HL-60 (cell line): ENCODE measurements around the gene NOTCH2.

Source experiments
- DNase-seq, 2 experiments: peaks; one replicate each; pipeline ENCODE4 v3.0.0-alpha.2; 2010 to 2020; ENCODE audit warnings: low read depth in 1 of 2, low spot score in 1 of 2
- H3K27ac ChIP-seq: fragments of 250-450 bp; sonication (Bioruptor Pico); replicated peaks from 2 replicates; pipeline ENCODE4 v1.5.1; 2020; ENCODE audit warnings: mild to moderate bottlenecking, moderate library complexity
- H3K27me3 ChIP-seq: fragments of 250-450 bp; sonication (Bioruptor Pico); 2 replicates; pipeline ENCODE4 v1.5.1; 2021; ENCODE audit warnings: mild to moderate bottlenecking, moderate library complexity; ENCODE audit not compliant: insufficient read depth, poor library complexity, severe bottlenecking
- H3K4me3 ChIP-seq: replicated peaks from 2 replicates; pipeline ENCODE4 v1.5.1; 2011; ENCODE audit warnings: mild to moderate bottlenecking, control low read depth, low read length; ENCODE audit not compliant: insufficient read depth
- GABPA ChIP-seq: IDR thresholded peaks from 2 replicates; pipeline ENCODE4 v1.6.1; 2012; ENCODE audit warnings: low read depth
- POLR2AphosphoS5 ChIP-seq: IDR thresholded peaks from 2 replicates; pipeline ENCODE4 v1.6.1; 2012; ENCODE audit warnings: low read depth
- SPI1 ChIP-seq: IDR thresholded peaks from 2 replicates; pipeline ENCODE4 v1.6.1; 2012; ENCODE audit warnings: low read depth, mild to moderate bottlenecking, borderline replicate concordance
- TF ChIP-seq, protein P1 (sequence below): IDR thresholded peaks from 2 replicates; pipeline ENCODE4 v1.6.1; 2012; ENCODE audit warnings: low read depth; ENCODE audit not compliant: insufficient replicate concordance
- TF ChIP-seq, protein P2 (sequence below): IDR thresholded peaks from one replicate; pipeline ENCODE4 v1.5.1; 2011; ENCODE audit warnings: low read length, control low read depth, inconsistent platforms; ENCODE audit not compliant: insufficient read depth

Gene NOTCH2

DNA sequence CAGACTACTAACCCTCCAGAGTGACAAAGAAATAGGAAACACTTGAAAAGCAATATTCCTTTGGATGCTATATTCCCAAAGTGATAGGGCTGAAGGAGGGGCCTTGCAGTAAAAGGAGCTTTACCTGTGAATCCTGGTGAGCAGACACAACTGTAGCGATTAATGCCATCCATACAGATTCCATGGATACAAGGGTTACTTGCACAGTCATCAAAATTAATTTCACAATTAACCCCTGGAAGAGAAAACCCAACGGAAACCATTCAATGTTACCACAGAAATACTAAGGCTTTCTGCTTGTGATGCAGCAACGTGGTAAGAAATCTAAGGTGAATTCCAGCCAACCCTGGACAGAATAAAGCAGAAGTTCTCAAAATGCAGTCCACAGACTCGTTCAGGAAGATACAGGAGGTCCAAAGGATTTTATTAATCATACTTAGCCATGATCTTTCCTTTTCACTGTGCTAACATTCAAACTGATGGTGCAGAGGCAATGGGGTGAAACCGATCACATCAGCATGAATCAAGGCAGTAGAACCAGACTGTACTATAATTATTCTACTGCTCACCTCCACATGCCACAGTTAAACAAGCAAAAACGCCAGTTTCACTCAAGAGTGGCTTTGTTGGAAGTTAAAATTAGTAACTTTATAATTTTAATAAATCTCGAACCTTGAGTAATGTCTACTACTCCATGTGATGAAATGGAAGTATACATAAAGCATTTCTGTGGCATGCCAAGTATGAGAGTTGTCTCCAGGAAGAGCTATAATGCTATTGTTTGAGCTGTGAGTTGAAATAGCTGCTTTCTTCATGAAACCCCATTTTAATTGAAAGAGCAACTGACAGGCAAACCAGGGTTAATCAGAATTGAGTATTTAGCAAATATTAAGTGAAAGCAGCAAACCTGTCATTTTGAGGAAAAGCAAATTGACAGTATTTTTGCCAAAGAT, 109.9 kb downstream of the NOTCH2 start:
- DNase-seq: no peak
- Histone ChIP-seq H3K4me3 (no peak overlapping the region), H3K27ac (no peak overlapping the region), H3K27me3 (no peaks in the 10 kb centered on the region)
- no peak for TF ChIP-seq GABPA
- TF ChIP-seq, protein P1, sequence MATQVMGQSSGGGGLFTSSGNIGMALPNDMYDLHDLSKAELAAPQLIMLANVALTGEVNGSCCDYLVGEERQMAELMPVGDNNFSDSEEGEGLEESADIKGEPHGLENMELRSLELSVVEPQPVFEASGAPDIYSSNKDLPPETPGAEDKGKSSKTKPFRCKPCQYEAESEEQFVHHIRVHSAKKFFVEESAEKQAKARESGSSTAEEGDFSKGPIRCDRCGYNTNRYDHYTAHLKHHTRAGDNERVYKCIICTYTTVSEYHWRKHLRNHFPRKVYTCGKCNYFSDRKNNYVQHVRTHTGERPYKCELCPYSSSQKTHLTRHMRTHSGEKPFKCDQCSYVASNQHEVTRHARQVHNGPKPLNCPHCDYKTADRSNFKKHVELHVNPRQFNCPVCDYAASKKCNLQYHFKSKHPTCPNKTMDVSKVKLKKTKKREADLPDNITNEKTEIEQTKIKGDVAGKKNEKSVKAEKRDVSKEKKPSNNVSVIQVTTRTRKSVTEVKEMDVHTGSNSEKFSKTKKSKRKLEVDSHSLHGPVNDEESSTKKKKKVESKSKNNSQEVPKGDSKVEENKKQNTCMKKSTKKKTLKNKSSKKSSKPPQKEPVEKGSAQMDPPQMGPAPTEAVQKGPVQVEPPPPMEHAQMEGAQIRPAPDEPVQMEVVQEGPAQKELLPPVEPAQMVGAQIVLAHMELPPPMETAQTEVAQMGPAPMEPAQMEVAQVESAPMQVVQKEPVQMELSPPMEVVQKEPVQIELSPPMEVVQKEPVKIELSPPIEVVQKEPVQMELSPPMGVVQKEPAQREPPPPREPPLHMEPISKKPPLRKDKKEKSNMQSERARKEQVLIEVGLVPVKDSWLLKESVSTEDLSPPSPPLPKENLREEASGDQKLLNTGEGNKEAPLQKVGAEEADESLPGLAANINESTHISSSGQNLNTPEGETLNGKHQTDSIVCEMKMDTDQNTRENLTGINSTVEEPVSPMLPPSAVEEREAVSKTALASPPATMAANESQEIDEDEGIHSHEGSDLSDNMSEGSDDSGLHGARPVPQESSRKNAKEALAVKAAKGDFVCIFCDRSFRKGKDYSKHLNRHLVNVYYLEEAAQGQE: no peak
- no peak for TF ChIP-seq SPI1
- TF ChIP-seq POLR2AphosphoS5: no peak
- TF ChIP-seq, protein P2, sequence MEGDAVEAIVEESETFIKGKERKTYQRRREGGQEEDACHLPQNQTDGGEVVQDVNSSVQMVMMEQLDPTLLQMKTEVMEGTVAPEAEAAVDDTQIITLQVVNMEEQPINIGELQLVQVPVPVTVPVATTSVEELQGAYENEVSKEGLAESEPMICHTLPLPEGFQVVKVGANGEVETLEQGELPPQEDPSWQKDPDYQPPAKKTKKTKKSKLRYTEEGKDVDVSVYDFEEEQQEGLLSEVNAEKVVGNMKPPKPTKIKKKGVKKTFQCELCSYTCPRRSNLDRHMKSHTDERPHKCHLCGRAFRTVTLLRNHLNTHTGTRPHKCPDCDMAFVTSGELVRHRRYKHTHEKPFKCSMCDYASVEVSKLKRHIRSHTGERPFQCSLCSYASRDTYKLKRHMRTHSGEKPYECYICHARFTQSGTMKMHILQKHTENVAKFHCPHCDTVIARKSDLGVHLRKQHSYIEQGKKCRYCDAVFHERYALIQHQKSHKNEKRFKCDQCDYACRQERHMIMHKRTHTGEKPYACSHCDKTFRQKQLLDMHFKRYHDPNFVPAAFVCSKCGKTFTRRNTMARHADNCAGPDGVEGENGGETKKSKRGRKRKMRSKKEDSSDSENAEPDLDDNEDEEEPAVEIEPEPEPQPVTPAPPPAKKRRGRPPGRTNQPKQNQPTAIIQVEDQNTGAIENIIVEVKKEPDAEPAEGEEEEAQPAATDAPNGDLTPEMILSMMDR: no peak

DNA sequence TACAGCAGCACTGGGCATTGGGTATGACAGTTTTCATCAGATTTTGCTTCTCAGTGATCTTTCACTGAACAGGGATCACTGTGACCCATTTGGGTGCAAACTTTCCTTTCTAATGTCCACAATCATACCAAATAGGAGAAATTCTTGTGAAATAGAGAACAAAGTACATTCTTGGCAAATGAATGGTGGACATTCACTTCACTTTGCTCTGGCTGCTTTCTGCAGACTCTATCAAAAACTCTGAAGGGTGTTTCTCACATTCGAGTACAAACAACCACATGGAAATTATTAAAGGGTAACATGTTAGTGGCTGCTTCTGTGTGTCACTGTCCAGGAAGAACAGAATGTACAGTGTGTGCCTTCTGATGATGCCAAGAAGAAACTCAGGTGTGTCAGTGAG, 111.2 kb downstream of the NOTCH2 start:
- DNase-seq: no peak
- no peaks in the 10 kb centered on the region for H3K27me3 ChIP-seq
- TF ChIP-seq POLR2AphosphoS5 (no peak), GABPA (no peak), SPI1 (no peak)
- TF ChIP-seq, protein P1: no peak
- TF ChIP-seq, protein P2: no peak
- H3K27ac ChIP-seq: no peak overlapping the region
- no peak overlapping the region for H3K4me3 ChIP-seq

DNA sequence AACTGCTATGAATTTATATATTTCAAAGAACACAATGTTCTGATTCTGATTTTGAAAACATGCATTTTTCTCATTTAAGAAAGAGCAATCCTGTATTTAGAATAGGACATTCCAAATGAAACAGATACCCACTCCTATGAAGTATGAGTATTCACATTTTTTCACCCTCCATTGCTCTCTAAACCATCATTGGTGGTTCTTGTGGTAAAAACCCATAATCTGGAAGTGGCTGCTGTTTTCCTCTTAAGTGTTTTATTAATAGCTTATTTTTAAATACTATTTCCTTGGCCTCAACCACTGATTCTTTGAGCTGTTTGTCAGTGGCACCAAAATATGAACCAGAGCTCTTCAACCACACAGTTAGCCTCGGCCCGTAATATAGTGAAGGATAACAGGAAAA, 113.2 kb downstream of the NOTCH2 start:
- Histone ChIP-seq H3K27me3 (no peaks in the 10 kb centered on the region), H3K4me3 (no peak overlapping the region), H3K27ac (no peak overlapping the region)
- DNase-seq: no peak
- TF ChIP-seq GABPA (no peak), SPI1 (no peak), POLR2AphosphoS5 (no peak)
- TF ChIP-seq, protein P2: no peak
- TF ChIP-seq, protein P1: no peak
